Cerebellar nuclear complex (tissue), 1 donor: ENCODE results near the gene ERCC2.

Source experiments
- DNase-seq, 2 experiments: peaks; one replicate each; lab custom pipeline; 2025; lab: John Stamatoyannopoulos, UW

ERCC2 gene

GRCh38 chr19:45401815-45402214 is 31.4 kb upstream of the ERCC2 start:
- no peak for DNase-seq

DNA sequence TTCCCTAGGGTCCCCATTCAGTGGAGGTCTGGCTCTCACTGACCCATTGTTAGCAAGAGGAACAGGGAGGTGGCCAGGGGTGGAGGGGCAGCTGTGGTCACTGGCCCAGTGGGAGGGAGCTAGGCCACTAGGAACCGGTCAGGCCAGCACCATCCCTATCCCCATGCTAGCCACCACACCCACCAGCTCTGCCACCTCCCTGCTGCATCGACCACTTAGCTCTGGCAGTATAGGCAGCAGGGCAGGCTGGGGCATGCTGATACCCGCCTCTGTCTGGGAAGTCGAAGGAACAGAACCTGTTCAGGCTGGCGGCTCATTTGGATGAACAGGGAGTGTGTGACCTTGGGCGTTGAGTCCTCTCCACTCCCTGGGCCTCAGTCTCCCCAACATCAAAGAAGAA is 29.8 kb upstream of the ERCC2 start:
- DNase-seq: no peak

- no peak for DNase-seq
Observed at GRCh38 chr19:45395821-45396617, 25.6 kb upstream of the ERCC2 start.

DNA sequence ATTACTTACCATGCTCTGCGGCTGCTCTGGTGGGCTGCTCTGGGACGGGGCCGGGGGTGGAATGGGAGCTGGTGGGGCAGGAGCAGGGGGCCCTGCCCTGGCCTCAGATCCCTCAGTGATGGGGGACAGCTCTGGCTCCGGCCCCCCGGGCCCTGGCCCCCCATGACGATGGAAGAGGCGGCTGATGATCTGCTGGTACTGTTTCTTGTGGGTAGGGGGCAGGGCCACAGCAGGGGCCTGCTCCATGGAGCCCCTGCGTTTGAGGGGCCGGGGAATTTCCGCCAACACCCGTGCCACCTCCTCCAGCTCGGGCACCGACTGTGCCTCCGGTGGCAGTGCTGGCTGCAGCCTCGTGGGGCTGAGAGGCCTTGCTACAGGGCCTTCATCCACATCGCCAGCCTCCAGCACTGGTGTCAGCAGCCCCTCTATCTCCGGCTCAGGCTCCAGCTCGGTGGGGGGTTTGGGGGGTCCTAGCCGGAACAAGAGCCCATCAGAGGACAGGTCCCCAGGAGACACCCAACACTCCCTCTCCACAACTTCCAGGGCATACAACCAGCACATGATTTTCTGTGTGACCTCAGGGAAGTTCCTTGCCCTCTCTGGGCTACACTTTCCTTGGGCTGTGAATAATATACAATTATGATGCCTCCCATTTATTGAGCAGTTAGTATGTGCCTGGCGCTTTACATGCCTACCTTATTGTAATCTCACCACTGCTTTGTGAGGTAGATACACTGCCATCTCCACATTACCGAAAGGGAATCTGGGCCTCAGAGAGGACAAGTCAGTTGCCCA is 21.7 kb upstream of the ERCC2 start:
- DNase-seq: no peak

GRCh38 chr19:45391346-45391745 is 21.0 kb upstream of the ERCC2 start:
- DNase-seq: no peak

DNA sequence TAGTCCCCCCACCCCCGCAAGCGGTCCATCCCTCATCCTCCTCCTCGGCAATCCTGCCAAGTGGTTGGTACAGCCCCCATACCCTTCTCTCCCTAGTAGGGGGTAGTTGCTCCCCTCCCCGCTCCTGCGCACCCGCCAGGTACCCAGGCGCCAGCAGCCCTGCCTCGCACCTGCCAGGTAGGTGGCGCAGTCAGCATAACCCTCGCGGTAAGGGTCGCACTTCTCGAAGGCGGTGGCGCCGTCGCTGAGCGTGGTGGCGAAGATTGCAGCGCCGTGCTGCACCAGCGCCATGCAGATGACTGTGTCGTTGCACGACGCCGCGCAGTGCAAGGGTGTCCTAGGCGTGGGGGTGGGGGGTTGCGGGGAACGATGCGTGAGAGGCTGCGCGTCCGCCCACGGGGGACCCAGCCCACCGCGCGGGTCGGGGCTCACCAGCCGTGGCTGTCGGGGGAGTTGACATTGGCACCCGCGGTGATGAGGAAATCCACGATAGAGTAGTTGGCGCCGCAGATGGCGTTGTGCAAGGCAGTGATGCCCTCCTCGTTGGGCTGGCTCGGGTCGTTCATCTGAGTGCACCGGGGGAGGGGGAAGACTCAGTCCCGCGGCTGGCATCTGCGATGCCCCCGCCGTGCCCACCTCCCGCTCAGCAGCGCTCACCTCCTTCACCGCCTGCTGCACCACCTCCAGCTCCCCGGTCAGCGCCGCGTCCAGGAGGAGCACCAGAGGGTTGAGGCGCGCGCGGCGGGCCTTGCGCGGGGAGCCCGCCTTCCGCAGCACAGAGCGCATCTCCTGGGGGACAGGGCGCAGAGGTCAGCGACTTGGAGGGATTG is 15.2 kb upstream of the ERCC2 start:
- DNase-seq: no peak

DNA sequence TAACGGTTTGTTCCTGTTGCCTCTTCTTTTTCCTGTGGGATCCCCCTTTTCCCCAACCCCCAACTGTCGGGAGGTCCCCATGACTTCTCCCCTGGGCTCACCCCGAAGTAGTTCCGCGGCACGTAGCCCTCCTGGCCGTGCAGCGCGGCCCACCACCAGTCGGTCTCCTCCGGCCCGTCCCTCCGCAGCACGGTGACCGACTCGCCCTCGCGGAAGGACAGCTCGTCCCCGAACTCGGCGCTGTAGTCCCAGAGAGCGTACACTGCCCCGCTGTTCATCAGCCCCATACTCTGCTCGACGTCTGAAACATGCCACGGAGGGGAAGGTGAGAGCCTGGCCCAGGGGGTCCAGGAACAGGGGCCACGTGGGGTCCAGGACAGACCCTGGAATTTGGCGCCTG is 12.1 kb upstream of the ERCC2 start:
- DNase-seq: no peak

DNA sequence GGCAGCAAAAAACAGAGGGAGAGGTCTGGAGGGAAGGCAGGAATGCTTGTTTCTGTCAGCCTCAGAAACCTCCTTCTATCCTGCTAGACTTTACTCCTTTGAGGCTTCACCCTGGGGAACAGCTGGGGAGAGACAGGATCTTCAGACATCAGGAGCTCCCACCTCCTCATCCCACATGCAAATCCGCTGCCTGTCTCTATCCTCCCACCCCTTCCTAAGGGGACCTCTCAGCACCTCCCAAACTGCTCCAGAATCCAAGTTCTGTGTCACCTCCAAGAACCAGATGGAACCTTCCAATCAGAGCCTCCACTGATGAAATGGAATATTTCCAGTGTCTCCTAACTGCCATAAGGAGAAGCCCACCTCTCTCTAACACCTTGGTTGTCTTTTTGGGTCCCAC is 9.7 kb upstream of the ERCC2 start:
- DNase-seq: no peak

- DNase-seq: no peak
Observed at GRCh38 chr19:45376045-45376724, 5.8 kb upstream of the ERCC2 start.

DNA sequence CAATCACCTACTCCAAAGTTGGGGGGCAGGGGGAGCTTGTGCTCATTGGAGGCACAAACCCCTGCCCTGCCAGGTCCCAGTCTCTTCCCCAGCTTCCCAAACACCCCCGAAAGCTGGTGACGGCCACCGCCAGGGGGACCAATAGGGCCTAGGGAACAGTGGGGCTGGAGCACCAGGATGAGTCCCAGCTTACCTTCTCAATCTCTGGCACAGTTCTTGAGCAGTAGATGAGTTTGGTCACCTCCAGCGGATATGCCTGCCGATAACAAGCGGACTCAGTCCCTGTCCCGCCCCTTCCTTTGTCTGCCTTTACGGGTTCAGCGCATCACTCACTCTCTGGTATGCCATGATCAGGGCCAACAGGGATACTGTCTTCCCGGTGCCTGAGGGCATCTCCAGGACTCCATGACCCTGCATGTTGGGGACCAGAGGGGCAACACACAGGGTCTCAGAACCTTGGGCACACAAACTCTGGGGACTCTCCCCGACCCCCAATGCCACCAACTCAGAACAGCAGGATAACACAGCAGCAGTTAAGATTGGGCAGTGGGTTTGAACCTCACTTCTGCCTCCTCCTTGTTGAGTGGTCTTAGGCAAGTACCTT is 1.5 kb downstream of the ERCC2 start:
- no peak for DNase-seq

DNA sequence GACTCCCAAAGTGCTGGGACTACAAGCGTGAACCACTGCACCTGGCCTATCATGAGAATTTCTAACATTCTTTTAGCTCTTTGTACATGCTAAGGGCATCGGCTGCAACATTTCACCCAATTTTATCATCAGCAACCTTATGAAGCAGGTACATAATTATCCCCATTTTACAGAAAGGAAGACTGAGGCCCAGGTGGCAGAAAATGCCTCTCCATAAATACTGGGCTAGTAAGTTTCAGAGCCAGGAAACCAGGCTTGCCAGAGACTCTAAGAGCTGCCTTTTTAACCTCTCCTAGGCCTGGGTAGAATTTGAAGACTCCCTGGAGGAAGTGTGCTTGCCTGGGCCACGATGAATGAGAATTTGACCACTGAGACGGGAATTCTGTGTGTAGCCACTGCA is 2.2 kb downstream of the ERCC2 start:
- DNase-seq: no peak

GRCh38 chr19:45364696-45365095 is 5.7 kb downstream of the ERCC2 start:
- DNase-seq: no peak

GRCh38 chr19:45363861-45364459 is 6.4 kb downstream of the ERCC2 start:
- DNase-seq: no peak

GRCh38 chr19:45362291-45362690 is 8.1 kb downstream of the ERCC2 start:
- DNase-seq: no peak

DNA sequence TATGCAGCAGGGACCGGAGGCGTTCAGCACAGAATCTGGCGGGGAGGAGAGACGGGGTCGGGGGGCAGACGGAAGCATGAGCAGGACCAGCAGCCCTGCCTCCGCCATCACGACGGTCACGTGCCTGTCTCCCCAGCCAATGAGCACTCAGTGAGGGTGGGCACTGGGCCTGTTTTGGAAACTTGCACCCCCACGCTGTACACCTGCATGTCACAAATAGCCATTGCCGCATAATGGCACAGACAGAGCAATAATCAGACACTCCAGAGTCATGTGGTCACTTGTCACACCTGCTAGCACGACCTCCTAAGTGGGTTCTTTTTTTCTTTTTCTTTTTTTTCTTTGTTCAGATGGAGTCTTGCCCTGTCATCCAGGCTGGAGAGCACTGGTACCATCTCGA is 8.8 kb downstream of the ERCC2 start:
- no peak for DNase-seq

GRCh38 chr19:45358213-45358792 is 12.1 kb downstream of the ERCC2 start:
- DNase-seq: no peak

DNA sequence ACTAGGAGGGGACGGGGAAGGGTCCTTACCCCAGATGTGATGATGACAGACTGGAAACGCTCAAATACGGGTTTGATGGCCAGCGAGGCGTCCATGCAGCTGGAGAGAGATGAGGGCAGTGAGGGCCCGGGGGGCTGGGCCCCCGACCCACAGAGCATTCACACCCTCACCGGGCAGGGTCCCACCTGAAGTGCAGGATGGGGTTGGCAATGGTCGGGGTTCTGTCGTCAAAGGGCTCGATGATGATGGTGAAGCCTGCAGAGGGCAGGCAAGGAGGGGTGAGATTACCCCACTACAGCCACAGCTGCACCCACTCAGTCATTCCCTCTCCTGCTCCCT is 13.0 kb downstream of the ERCC2 start:
- no peak for DNase-seq

DNA sequence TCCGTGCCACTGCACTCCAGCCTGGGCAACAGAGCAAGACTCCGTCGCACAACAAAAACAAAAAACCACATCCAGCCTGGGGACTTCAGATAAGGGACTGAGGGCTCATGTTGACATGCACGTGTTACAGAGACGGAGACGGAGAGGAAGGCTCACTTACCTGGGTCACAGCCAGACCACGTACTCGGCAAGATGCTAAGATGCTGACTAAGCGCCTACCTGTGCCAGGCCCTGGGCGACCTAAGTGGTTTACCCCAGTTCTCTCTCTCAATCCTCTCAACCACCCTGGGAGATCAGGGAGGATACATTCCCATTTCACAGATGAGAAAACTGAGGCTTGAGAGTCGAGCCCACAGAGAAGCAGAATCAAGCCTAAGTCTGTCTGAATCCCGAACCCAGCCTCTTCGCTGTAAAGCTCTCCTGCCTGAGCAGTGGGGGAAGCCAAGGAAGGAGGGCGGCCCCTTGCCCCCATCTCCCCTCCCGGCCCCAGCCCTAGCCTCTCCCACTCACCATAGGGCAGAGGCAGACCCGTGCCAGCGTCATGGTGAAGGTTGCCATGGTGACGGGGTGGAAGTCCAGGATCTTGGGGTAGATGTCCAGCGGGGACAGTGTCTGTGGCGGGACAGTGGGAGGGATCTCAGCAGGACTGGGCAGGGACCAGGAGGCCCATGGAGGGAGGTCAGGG is 13.5 kb downstream of the ERCC2 start:
- no peak for DNase-seq

DNA sequence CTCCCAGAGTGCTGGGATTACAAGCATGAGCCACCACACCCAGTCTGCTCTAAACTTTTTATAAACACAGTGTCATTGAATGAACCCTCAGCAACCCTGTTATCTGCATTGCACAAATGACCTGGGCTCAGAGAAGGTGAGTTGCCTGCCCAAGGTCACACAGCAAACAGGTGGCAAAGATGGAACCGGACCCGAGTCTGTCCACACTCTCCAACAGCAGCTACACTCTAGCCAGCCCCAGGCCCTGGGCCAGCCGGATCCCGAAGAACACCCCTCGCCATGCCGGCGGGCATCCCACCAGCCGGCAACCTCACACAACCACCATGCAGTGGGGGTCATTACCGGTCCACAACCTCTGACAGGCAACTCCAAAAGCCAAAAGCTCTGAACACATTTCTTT is 14.5 kb downstream of the ERCC2 start:
- DNase-seq: no peak

DNA sequence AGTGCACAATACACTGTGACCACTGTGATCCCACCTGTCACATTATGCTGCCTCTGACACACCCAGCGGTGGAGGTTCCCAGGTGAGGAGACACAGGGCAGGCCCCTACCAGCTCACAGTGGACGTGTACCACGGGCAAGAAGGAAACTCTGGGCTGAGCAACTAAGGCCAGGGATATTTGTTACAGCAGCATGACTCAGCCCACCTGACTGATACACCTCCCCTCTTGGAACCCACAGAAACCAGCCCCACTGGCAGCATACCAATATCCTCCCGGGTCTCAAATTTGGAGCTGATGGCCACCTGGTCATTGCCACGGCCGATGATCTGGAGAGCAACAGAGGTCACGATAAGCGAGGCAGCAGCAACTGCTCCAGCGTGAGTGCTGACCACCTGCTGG is 15.0 kb downstream of the ERCC2 start:
- DNase-seq: no peak
